Lung (tissue), 12 donors: Measurements from ENCODE around the gene PTH2. TPM values are rescaled to one million over a fixed set of nuclear protein-coding genes. Genes with fewer than 3 reads are reported as not detected.

Source experiments
- ATAC-seq: fragments of 200-7000 bp; cut with Tn5 transposase; one replicate; pipeline ENCODE4 v1.9.1; 2020; ENCODE audit warnings: moderate number of reproducible peaks; ENCODE audit not compliant: insufficient read depth, low FRiP score
- DNase-seq, 3 donors: peaks; one replicate each; pipeline ENCODE4 v3.0.0-alpha.2; 2013 to 2017
- H3K27ac ChIP-seq, 2 donors: one replicate each; pipeline ENCODE4 v1.5.1; 2013; ENCODE audit warnings: mild to moderate bottlenecking in 2 of 2, moderate library complexity in 2 of 2, control low read depth in 1 of 2, inconsistent platforms in 1 of 2, low read depth in 1 of 2, low read length in 1 of 2
- H3K27me3 ChIP-seq, 3 donors: one replicate each; pipeline ENCODE4 v1.5.1; 2013; ENCODE audit warnings: low read length in 2 of 3; ENCODE audit not compliant: control insufficient read depth in 3 of 3, insufficient read depth in 3 of 3
- H3K36me3 ChIP-seq, 4 donors: one replicate each; pipeline ENCODE4 v1.5.1; 2013; ENCODE audit warnings: low read length in 4 of 4, mild to moderate bottlenecking in 1 of 4, moderate library complexity in 1 of 4; ENCODE audit not compliant: control insufficient read depth in 4 of 4, insufficient read depth in 4 of 4
- H3K4me1 ChIP-seq, 5 donors: one replicate each; pipeline ENCODE4 v1.5.1; 2013; ENCODE audit warnings: low read length in 5 of 5, mild to moderate bottlenecking in 2 of 5, moderate library complexity in 1 of 5; ENCODE audit not compliant: control insufficient read depth in 5 of 5, insufficient read depth in 5 of 5
- H3K4me3 ChIP-seq: one replicate; pipeline ENCODE4 v1.5.1; 2013; ENCODE audit warnings: mild to moderate bottlenecking, control low read depth, moderate library complexity
- H3K9ac ChIP-seq, 2 donors: one replicate each; pipeline ENCODE4 v1.5.1; 2013; ENCODE audit warnings: low read length in 2 of 2, control low read depth in 1 of 2; ENCODE audit not compliant: insufficient read depth in 1 of 2
- H3K9me3 ChIP-seq, 4 donors: one replicate each; pipeline ENCODE4 v1.5.1; 2013; ENCODE audit warnings: low read length in 3 of 4, mild to moderate bottlenecking in 1 of 4, moderate library complexity in 1 of 4; ENCODE audit not compliant: control insufficient read depth in 4 of 4, insufficient read depth in 3 of 4
- WGBS, 2 donors: extraction: QIAGEN DNeasy Blood & Tissue Kit; methylation state at CpG; one replicate each; pipeline ENCODE4 v1.1.7; 2013; 5-methylcytosine and 5-hydroxymethylcytosine counted together
- polyA plus RNA-seq, 2 donors: library from polyadenylated mRNA; stranded (reverse); fragments of 200-250 nt; gene quantifications; one replicate each; pipeline ENCODE4 v1.2.1, GENCODE V29; 2013
- total RNA-seq, 2 donors: library from RNA; depleted of rRNA in 1 of 2; stranded (reverse); fragments of >200 nt in 1 of 2; gene quantifications; one replicate each; pipeline ENCODE4 v1.2.1, GENCODE V29; 2014 to 2021
- TF ChIP-seq, protein P1 (sequence below): IDR thresholded peaks from 2 replicates; pipeline ENCODE4 v1.5.1; 2012; ENCODE audit warnings: mild to moderate bottlenecking; ENCODE audit errors: control extremely low read depth, extremely low read depth
- donor health status: control.
- donor health status: control.
- donor health status: Bipolar disorder and iron deficiency.
- donor health status: healthy.
- donor health status: DM: yes; HTN: yes; CAD: no.

The PTH2 gene
- total and polyA plus RNA-seq, 4 donors = not detected

DNA sequence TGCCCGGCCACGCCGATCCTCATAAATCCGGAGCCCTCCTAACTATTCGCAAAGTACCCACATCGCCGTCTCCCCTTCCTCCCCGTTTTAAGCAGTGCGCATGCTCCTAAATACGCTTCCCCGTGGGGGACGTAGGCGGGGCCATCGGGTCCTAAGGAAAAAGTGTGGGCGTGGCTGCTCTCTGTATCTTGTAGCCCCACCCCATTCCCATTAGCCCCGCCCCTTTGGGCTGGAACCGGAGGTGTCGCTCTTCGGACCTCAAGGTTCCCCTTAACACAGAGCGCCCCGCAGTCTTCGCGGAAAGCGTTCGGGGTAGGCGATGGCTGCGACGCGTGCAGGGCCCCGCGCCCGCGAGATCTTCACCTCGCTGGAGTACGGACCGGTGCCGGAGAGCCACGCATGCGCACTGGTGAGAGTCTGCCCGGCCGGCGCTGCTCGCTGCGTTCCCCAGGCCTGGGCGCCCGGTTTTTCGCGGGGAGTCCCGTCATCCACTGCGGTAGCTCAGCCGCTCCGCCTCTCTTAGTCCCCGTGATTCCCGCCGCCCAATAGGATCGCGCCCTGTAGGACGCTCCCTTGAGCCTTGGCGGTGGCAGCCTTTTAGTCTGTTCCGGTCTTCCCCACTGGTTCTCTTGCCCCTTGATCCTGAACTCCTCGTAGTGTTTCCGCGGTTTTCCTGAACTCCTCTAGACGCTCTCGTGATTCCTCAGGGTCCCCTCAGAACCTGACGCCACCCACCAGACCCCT is 29.9 kb upstream of the PTH2 start, which contains the start of gene ALDH16A1:
Gene ALDH16A1, plus strand, starts transcription at position 213 of the 744 bp plus-strand sequence. Its CDS starts 107 bp downstream, at position 320.
- H3K27me3 ChIP-seq = no peaks in the 10 kb centered on the region
- ATAC-seq (peak; percentile 91), DNase-seq (peak; percentile 99)
- peaks cover 0 to 31% (median 5%) of the 10 kb centered on the region in 5 donors for H3K4me1 ChIP-seq
- peak within 1 kb of the TSS; percentile 64 for H3K4me3 ChIP-seq
- no peaks in the 10 kb centered on the region for H3K9me3 ChIP-seq
- H3K36me3 ChIP-seq = peaks cover 0 to 13% (median 4%) of the 10 kb centered on the region in 4 donors
- 0% methylated on average over 60 to 66 of the region's 66 CpGs for WGBS, 2 donors
- H3K27ac ChIP-seq = peak within 1 kb of the TSS; percentile 96
- peak within 1 kb of the TSS; percentile 74 to 81 for H3K9ac ChIP-seq
- TF ChIP-seq, protein P1, sequence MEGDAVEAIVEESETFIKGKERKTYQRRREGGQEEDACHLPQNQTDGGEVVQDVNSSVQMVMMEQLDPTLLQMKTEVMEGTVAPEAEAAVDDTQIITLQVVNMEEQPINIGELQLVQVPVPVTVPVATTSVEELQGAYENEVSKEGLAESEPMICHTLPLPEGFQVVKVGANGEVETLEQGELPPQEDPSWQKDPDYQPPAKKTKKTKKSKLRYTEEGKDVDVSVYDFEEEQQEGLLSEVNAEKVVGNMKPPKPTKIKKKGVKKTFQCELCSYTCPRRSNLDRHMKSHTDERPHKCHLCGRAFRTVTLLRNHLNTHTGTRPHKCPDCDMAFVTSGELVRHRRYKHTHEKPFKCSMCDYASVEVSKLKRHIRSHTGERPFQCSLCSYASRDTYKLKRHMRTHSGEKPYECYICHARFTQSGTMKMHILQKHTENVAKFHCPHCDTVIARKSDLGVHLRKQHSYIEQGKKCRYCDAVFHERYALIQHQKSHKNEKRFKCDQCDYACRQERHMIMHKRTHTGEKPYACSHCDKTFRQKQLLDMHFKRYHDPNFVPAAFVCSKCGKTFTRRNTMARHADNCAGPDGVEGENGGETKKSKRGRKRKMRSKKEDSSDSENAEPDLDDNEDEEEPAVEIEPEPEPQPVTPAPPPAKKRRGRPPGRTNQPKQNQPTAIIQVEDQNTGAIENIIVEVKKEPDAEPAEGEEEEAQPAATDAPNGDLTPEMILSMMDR = no peak

DNA sequence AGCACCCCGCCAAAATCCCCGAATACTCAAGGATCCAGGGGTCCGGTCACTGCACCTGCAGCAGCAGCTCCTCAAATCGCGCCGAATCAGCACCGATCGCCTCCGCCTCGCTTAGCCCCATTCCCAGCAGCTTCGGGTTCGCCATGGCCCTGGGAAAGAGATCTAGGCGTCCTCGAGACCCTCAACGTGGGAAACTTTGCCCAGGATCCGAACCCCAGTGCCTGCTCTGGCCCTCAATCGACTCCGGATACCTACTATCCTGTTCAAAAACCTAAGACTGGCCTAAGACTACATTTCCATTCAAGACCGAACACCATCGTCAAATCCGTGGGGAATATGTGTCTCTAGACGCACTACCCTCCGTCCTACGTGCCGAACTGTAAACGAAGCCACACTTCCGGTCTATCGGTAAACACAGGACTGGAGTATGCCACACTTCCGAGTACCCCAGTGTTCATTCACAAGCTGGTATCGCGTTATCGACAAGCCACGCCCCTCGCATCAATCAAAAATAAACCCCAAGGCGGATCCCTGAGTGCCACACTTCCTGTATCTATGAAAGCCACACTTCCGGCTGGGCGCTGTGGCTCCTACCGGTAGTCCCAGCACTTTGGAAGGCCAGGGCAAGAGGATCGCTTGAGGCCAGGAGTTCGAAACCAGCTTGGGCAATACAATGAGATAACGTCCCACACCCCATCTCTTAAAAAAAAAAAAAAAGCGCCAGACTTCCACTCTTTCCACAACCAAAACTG is 28.4 kb upstream of the PTH2 start, which contains the start of gene PIH1D1:
Gene PIH1D1, minus strand, starts transcription at position 385 of the 752 bp plus-strand sequence. Its CDS starts 240 bp downstream, at position 145.
- Histone ChIP-seq H3K9ac (peak within 1 kb of the TSS; percentile 83 to 97), H3K27me3 (no peaks in the 10 kb centered on the region), H3K4me3 (peak within 1 kb of the TSS; percentile 67), H3K4me1 (peaks cover 0 to 26% (median 7%) of the 10 kb centered on the region in 5 donors), H3K36me3 (peaks cover 0 to 19% (median 9%) of the 10 kb centered on the region in 4 donors), H3K27ac (peak within 1 kb of the TSS; percentile 83 to 96), H3K9me3 (no peaks in the 10 kb centered on the region)
- ATAC-seq = peak; percentile 78
- TF ChIP-seq, protein P1 = no peak
- DNase-seq = peak; percentile 98 to 100 (median 100)
- 0% methylated on average over 42 of the region's 42 CpGs for WGBS, 2 donors

DNA sequence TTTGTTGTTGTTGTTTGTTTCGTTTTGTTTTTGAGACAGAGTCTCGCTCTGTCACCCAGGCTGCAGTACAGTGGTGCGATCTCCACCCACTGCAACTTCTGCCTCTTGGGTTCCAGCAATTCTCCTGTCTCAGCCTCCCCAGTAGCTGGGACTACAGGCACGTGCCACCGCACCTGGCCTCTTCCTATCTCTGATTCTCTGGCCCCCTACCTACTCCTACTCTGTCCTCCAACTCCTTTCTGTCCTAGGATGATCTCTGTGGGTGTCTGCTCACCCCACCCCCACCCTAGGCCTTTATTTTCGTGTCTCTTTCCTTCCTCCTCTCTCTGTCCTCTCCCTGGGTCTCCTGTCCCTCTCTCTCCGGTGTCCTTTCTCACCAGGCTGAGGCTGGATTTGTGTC is 27.2 kb upstream of the PTH2 start:
- H3K4me3 ChIP-seq = no peak overlapping the region
- ATAC-seq = no peak

More for the DNA sequence above, 27.2 kb upstream of the PTH2 start:
- DNase-seq = no peak
- H3K4me1 ChIP-seq = peaks cover 0 to 16% (median 3%) of the 10 kb centered on the region in 5 donors
- H3K27me3 ChIP-seq = no peaks in the 10 kb centered on the region
- TF ChIP-seq, protein P1 = no peak
- H3K9me3 ChIP-seq = no peaks in the 10 kb centered on the region
- peaks cover 0 to 21% (median 9%) of the 10 kb centered on the region in 4 donors for H3K36me3 ChIP-seq
- 84 to 86% methylated on average over 7 of the region's 7 CpGs for WGBS, 2 donors
- H3K27ac ChIP-seq = no peak overlapping the region
- H3K9ac ChIP-seq = peak overlapping the region in 1 of 2 donors; percentile 49
